ENCODE data around the gene MROH7.

The MROH7 gene

GRCh38 chr1:54744696-54745095 is 103.1 kb downstream of the MROH7 start:
- no peak for DNase-seq

GRCh38 chr1:54745274-54745673 is 103.7 kb downstream of the MROH7 start:
- DNase-seq: no peak

DNA sequence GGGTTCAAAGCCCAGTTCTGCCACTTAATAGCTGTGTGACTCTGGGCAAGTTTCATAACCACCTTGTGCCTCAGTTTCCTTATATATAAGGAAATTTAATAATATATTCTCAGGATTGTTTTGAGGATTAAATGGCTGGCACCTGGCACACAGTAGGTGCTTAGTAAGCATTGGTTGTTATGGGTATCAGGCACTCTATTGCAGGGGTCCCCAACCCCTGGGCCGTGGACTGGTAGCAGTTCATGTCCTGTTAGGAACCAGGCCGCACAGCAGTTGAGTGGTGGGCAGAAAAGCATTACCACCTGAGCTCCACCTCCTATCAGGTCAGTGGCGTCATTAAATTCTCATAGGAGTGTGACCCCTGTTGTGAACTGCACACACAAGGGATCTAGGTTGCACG is 104.3 kb downstream of the MROH7 start:
- DNase-seq: no peak

GRCh38 chr1:54748094-54748835 is 106.7 kb downstream of the MROH7 start:
- no peak for DNase-seq

DNA sequence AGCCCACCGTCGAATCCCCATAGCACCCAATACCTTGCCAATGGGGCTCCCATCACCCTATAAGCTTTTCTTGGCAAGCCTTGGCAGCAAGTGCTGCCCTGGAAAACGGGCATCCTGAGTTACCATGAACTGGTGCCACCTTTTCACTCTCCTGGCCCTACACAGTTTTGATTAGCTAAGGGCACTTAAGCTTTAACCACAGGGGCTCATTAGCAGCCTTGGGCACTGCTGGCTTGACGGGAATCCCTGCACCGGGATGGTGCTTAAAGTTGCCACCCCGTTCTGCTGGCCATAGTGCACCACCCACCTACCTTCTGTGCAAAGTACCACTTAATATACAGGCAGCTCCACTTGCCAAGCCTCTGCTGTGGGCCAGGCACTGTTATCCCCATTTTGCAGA is 109.0 kb downstream of the MROH7 start:
- DNase-seq: no peak

- no peak for DNase-seq
Measured at GRCh38 chr1:54751426-54751825, 109.8 kb downstream of the MROH7 start.

DNA sequence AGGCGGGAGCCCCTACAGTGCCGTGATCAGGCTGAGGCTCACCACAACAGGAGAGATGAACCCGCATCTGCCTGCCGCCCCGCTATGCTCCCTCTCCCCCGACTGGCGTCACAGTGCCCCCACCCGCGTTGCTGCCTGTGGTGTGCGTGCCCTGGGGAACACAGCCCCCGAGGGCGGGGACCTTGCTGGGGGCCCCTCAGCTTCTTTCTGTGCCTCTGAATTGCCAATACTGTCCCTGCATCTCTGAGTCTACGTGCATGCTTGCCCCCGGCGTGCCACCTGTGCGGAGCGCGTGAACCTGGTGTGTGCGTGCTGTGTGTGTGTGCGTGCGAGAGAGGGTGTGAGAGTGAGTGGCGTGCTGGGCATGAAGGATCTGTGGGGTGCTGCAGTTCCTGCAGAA is 112.5 kb downstream of the MROH7 start:
- DNase-seq: no peak

DNA sequence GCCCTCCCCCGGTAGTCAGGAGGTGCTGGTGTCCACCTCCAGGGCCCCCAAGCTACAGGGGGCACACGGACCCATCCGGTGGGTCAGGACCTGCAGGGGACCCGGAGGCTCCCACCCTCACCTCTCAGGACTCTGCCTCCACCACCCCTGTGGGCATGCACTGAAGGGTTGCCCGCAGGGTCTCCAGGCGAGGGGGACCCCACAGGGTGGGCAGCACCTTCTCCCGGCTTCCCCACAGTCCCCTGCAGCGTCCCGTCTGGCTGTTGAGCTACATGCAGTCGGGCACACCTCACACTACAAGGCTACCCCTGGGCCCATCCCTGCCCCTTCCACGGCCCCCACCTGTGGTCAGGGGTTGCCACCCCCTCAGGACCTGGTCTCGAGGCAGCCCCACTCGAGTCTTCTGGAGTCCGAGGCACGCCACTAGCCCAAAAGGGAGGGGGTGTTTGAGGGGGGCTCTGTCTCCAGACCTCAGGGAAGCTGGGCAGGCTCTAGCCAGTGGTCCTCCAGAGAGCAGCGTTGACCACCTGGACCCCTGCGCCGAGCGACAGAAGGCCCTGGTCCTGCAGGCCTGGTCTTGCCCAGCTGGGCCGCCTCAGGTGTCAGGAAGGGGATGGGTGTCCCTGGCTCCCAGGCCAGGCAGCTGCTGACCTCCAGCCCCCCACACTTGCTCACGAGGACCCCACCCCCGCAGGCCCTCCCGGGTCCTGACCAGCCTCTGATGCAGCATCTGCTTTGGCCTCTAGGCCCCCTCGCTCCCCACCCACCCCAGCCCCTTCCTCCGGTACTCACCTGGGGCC is 113.1 kb downstream of the MROH7 start:
- no peak for DNase-seq

DNA sequence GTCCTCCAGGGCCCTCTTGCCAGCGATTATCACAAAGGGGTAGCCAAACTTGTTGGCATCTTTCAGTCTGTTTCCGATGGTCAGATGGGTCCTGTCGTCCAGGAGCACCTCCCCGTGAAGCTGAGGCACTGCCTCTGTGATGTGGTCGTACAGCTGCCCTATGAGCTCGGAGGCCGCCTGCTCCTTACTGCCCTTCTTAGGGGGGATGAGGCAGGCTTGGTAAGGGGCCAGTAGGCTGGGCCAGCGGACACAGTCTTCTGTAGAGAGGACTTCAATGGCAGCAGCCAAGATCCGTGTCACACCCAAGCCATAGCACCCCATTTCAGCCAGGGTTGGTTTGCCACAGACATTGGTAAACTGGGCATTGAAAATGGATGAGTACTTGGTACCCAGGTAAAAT is 116.2 kb downstream of the MROH7 start:
- no peak for DNase-seq

- DNase-seq: no peak
Measured at GRCh38 chr1:54758678-54759348, 117.2 kb downstream of the MROH7 start.

All from CD4-positive, alpha-beta T cell treated with Interleukin-17A for 4 hours (primary cell).